Measurements from ENCODE around the gene SLC25A51. TPM values are rescaled to one million over a fixed set of nuclear protein-coding genes. Genes with fewer than 3 reads are reported as not detected.

The SLC25A51 gene
- total and polyA plus RNA-seq, 2 donors (not counting 3 experiments of a cell fraction or from before 2014, with no cell fraction given), result 15.4 to 36.2 TPM

DNA sequence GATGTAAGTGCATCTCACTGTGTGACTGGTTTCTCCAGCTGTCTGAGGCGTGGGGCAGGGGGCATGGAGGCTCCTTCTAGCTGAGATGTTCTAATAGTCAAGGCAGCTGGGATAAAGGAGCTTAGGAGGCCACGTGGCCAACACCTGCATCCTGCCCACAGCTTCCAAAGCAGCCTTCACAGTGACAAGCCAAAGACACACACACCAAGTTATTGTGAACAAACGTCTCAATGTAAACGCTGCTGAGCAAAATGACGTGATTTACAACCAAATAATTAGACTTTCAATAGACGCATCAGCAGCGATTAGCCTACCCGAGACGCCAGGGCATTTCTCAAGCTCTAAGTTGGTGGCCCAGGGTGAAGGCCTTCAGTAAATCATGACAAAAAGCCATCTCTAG is 23.2 kb upstream of the SLC25A51 start:
- Histone ChIP-seq H3K9me3 (replicated peaks; ENCODE audit: control insufficient read depth, insufficient read depth, low read length) (no peaks in the 10 kb centered on the region), H4K20me1 (replicated peaks; ENCODE audit: control insufficient read depth, extremely low read depth, insufficient read depth, low read length) (no peaks in the 10 kb centered on the region), H3K27me3 (ENCODE audit: control insufficient read depth in 2 of 2, insufficient read depth in 2 of 2, low read length in 2 of 2) (no peaks in the 10 kb centered on the region), H3K36me3 (ENCODE audit: control insufficient read depth in 2 of 2, extremely low read depth in 1 of 2, insufficient read depth in 2 of 2, low read length in 2 of 2) (peaks cover 0 to 3% of the 10 kb centered on the region in 2 experiments), H3K4me2 (ENCODE audit: insufficient read depth, low read length) (no peak overlapping the region), H3K79me2 (ENCODE audit: control insufficient read depth, insufficient read depth, low read length) (no peaks in the 10 kb centered on the region), H3K4me3 (replicated peaks in 1 of 3; ENCODE audit: insufficient read depth in 1 of 3, low read depth in 1 of 3, low read length in 3 of 3) (no peak overlapping the region), H2AFZ (ENCODE audit: low read depth, low read length) (no peak overlapping the region), H3K27ac (ENCODE audit: insufficient read depth, low read depth, low read length) (no peak overlapping the region), H3K9ac (replicated peaks; ENCODE audit: extremely low read depth, insufficient read depth, low read length) (no peak overlapping the region), H3K4me1 (ENCODE audit: control insufficient read depth, extremely low read depth, insufficient read depth, low read length) (peaks cover 39% of the 10 kb centered on the region), H3K9me1 (replicated peaks; ENCODE audit: control insufficient read depth, extremely low read depth, insufficient read depth, low read length) (no peaks in the 10 kb centered on the region)
- intact Hi-C loops (cut with micrococcal nuclease) (no loop called here), dilution Hi-C loops (cut with MboI; ENCODE audit: extremely low pct_ligation_motif_present, low sequenced_read_pairs) (no loop called here)
- FAIRE-seq (peak; percentile 55), DNase-seq (ENCODE audit: low read depth, low spot score) (peak; percentile 31)
- ChIA-PET CTCF (interaction anchor here (1.6 kb wide), 1 partner anchor 14 kb away, joined by 7 read pairs; no protein-coding TSS in a partner anchor), POLR2A (no interaction called here)
- no TSS peak for BruUV-seq (replicated peaks)
- TF ChIP-seq MYC (IDR thresholded peaks at IDR 0.05; ENCODE audit: low read depth, low read length), result no peak
- TF ChIP-seq, protein P1, sequence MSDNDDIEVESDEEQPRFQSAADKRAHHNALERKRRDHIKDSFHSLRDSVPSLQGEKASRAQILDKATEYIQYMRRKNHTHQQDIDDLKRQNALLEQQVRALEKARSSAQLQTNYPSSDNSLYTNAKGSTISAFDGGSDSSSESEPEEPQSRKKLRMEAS (IDR thresholded peaks at IDR 0.05; ENCODE audit: insufficient read depth, insufficient read length), result peak; percentile 37

DNA sequence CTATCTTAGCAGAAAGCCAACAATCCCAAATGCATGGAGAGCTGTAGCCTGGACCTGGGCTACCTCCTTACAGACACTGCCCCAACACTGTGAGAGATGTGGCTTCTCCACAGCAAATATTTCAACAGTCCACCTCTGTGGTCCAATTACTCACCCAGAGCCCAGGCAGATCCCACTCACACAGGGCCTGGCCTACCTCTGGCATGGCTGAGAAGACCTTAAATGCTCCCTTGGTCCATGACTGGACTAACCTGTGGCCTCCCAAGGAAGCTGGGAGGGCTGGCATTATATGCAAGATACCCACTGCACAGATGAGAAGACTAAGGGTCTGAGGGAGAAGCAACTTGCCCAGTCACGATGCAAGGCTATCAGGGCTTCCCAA is 22.8 kb upstream of the SLC25A51 start:
- no peak overlapping the region for H3K27ac ChIP-seq (ENCODE audit: insufficient read depth, low read depth, low read length)
- no peak for TF ChIP-seq EZH2 (IDR thresholded peaks at IDR 0.05; ENCODE audit: borderline replicate concordance, low read depth, low read length, severe bottlenecking)
- no peak for TF ChIP-seq POLR2AphosphoS5 (IDR thresholded peaks at IDR 0.05; ENCODE audit: insufficient read depth, low read depth, low read length)
- TF ChIP-seq POLR2A (IDR thresholded peaks at IDR 0.05; ENCODE audit: low read depth, low read length), result no peak
- no peak for TF ChIP-seq FOS (IDR thresholded peaks at IDR 0.05; ENCODE audit: borderline replicate concordance, insufficient read depth, low read length)
- TF ChIP-seq GATA2 (IDR thresholded peaks at IDR 0.05; ENCODE audit: insufficient read depth, insufficient read length, low read depth, low read length), result no peak
- TF ChIP-seq, protein P2, sequence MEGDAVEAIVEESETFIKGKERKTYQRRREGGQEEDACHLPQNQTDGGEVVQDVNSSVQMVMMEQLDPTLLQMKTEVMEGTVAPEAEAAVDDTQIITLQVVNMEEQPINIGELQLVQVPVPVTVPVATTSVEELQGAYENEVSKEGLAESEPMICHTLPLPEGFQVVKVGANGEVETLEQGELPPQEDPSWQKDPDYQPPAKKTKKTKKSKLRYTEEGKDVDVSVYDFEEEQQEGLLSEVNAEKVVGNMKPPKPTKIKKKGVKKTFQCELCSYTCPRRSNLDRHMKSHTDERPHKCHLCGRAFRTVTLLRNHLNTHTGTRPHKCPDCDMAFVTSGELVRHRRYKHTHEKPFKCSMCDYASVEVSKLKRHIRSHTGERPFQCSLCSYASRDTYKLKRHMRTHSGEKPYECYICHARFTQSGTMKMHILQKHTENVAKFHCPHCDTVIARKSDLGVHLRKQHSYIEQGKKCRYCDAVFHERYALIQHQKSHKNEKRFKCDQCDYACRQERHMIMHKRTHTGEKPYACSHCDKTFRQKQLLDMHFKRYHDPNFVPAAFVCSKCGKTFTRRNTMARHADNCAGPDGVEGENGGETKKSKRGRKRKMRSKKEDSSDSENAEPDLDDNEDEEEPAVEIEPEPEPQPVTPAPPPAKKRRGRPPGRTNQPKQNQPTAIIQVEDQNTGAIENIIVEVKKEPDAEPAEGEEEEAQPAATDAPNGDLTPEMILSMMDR (IDR thresholded peaks at IDR 0.05; ENCODE audit: extremely low read depth in 1 of 2, insufficient read depth in 1 of 2, low read depth in 1 of 2, low read length in 2 of 2), result no peak
- TF ChIP-seq, protein P1 (IDR thresholded peaks at IDR 0.05; ENCODE audit: insufficient read depth, insufficient read length), result no peak
- TF ChIP-seq JUN (IDR thresholded peaks at IDR 0.05; ENCODE audit: borderline replicate concordance, insufficient read depth, insufficient read length, low read depth), result no peak
- no peak for TF ChIP-seq MYC (IDR thresholded peaks at IDR 0.05; ENCODE audit: low read depth, low read length)
- H3K9ac ChIP-seq (replicated peaks; ENCODE audit: extremely low read depth, insufficient read depth, low read length), result no peak overlapping the region
- H3K27me3 ChIP-seq (ENCODE audit: control insufficient read depth in 2 of 2, insufficient read depth in 2 of 2, low read length in 2 of 2), result no peaks in the 10 kb centered on the region
- H3K9me1 ChIP-seq (replicated peaks; ENCODE audit: control insufficient read depth, extremely low read depth, insufficient read depth, low read length), result no peaks in the 10 kb centered on the region
- H3K4me3 ChIP-seq (replicated peaks in 1 of 3; ENCODE audit: insufficient read depth in 1 of 3, low read depth in 1 of 3, low read length in 3 of 3), result no peak overlapping the region
- no peaks in the 10 kb centered on the region for H4K20me1 ChIP-seq (replicated peaks; ENCODE audit: control insufficient read depth, extremely low read depth, insufficient read depth, low read length)
- dilution Hi-C loops (cut with MboI; ENCODE audit: extremely low pct_ligation_motif_present, low sequenced_read_pairs) (no loop called here), intact Hi-C loops (cut with micrococcal nuclease) (no loop called here)
- no peak overlapping the region for H3K4me2 ChIP-seq (ENCODE audit: insufficient read depth, low read length)
- no TSS peak for BruUV-seq (replicated peaks)
- H2AFZ ChIP-seq (ENCODE audit: low read depth, low read length), result no peak overlapping the region
- ChIA-PET POLR2A (no interaction called here), CTCF (interaction anchor here (1.6 kb wide), 1 partner anchor 14 kb away, joined by 7 read pairs; no protein-coding TSS in a partner anchor)
- no peaks in the 10 kb centered on the region for H3K79me2 ChIP-seq (ENCODE audit: control insufficient read depth, insufficient read depth, low read length)
- no peak for FAIRE-seq
- H3K4me1 ChIP-seq (ENCODE audit: control insufficient read depth, extremely low read depth, insufficient read depth, low read length), result peaks cover 39% of the 10 kb centered on the region
- H3K36me3 ChIP-seq (ENCODE audit: control insufficient read depth in 2 of 2, extremely low read depth in 1 of 2, insufficient read depth in 2 of 2, low read length in 2 of 2), result peaks cover 0 to 3% of the 10 kb centered on the region in 2 experiments
- H3K9me3 ChIP-seq (replicated peaks; ENCODE audit: control insufficient read depth, insufficient read depth, low read length), result no peaks in the 10 kb centered on the region
- DNase-seq (ENCODE audit: low read depth, low spot score), result no peak
